Measurements from ENCODE around the gene CDH18.

- TF ChIP-seq CTCF (IDR thresholded peaks at IDR 0.05), result no peak
- TF ChIP-seq POLR2A (IDR thresholded peaks at IDR 0.05), result no peak
Observed at GRCh38 chr5:20023686-20024180, 35.7 kb upstream of the CDH18 start.
